ENCODE results near the gene KRTAP22-2.

Gene KRTAP22-2

DNA sequence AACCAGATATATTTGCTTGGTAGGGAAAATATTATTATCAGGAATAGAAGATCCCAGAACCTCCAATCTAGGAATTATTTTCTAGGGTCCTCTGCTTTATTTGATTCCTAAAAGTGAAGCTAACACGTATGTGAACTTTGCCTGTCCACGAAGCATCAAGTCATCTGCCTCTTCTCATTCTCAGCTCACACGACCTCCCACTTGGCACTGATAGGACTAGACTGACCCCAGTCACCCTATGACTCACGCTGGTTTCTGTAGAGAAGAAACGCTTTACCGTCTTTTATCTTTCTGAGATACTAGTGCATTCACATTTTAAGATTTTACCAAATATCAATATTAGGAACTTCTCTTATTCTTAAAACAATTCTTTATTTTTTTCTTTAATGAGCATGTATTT lies 27.1 kb downstream of the KRTAP22-2 start:
- no peak for DNase-seq (ENCODE audit: low read depth)

DNA sequence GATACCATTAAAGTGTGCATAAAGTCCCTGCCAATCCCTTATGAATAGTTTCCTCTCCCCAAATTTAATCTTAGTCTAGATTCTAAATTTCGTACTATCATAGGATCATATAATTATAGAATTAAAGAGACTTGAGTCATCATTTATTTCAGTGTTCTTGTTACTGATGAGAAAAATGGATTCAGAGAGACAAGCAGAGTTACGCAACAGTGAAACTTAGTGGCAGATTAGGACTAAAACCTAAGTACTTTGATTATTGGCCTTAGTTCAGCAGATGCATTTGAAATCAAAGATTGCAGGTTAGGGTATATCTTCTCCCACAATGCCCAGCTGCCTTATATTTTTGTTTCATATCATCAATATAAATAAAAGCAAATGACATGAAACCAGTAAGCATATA lies 28.2 kb downstream of the KRTAP22-2 start:
- no peak for DNase-seq (ENCODE audit: low read depth)

GRCh38 chr21:30561264-30561895 lies 28.8 kb downstream of the KRTAP22-2 start, which contains the start of gene KRTAP19-7:
Gene KRTAP19-7, minus strand, starts transcription at chr21:30561314. Its CDS starts 25 bp downstream, at chr21:30561289.
- DNase-seq (ENCODE audit: low read depth), result no peak

GRCh38 chr21:30555095-30555494 lies 35.1 kb downstream of the KRTAP22-2 start:
- no peak for DNase-seq (ENCODE audit: low read depth)

DNA sequence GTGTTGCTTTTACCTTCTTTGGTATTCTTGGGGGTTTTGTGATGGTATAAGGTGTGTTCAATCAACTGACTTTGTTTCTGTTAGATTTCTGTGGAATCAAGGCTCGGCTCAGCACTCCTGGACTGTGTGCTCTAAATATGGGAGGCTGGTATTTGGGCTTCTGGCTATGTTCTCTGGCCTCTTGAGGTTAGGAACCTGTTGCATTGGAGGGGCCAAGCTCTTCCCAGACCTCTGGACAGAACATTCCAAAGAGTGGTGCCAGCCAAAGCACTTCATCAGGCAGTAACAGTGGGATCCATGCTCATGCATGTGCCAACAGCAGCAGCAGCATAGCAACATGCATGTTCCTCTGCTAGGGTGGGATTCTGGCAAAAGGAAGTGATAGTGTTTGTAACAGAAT lies 37.4 kb downstream of the KRTAP22-2 start:
- DNase-seq (ENCODE audit: low read depth), result no peak

DNA sequence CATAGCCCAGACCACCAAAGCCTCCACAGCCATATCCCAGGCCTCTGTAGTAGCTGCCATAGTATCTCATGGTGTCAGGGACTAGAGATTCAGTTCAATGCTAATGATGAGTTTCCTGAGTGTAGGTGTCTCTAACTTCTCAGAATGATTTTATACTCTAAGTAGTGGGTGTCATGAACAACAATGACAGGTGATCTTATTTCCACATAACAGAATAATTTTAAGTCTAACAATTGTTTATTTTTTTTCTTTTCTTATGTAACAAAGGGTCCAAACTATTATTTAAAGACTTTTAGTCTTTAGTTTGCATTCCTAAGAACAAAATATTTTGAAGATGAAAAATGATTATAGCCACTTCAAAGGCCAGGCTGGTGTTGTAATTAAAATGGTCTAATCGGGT lies 48.4 kb downstream of the KRTAP22-2 start, which contains the start of gene KRTAP19-6:
KRTAP19-6 (minus strand) TSS at position 101 of the 400 bp plus-strand sequence; CDS start at position 70, 31 bp downstream.
- DNase-seq (ENCODE audit: low read depth), result no peak

All from iris pigment epithelial cell (primary cell).